ENCODE data around the gene LXN.

Gene LXN

DNA sequence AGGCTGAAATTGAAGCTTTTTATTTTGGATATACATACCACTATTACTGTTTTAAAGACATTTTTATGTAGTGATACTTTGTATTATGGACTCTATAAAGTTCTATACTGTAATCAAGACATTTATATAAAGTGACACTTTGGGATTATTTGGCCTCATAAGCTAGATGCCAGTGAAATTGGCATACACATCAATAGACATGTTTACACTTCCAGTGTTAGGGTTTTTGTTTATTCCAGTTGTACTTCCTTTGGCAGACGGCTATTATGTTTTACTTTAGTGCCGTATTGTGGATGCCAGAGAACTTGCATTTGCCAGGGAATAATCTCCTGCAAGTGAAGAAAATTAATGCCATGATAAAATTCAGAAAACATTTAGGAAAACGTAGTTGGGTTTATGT lies 6.0 kb downstream of the LXN start:
- no peak for DNase-seq

DNA sequence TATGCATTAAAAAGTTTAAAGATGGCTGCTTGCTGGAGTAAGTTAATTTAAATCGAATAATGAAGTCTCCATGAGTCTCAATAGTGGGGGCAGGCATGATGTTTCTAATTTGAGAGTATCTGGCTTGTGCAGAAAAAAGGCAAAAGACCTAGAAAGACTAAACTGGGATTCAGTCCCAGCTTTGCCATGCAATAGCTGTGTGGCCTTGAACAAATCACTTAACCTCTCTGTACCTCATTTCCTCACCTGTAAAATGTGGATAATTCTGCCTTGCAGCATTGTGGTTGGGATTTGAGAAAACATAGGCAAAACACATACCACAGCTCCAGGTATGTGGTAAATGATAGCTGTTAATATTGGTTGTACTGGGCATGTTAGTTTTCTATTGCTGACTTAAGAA lies 8.6 kb downstream of the LXN start:
- no peak for DNase-seq

DNA sequence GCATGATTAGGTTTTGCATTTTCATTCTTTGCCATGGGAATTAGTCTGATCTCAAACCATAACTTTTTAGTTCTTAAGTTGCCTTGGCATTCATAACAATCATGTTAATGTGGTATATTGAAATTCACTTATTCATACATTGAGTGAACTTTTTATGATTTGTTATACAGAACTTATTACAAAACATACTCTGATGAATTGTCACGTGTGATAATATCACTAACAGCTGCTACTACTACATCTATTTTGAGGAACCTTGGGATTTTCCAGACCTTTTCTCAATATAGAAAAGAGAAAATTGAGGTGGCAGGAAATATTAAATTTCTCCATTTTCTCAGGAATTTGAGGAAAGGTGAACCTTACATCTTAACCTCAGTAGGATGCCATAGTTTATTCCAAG lies 9.2 kb downstream of the LXN start:
- no peak for DNase-seq

DNA sequence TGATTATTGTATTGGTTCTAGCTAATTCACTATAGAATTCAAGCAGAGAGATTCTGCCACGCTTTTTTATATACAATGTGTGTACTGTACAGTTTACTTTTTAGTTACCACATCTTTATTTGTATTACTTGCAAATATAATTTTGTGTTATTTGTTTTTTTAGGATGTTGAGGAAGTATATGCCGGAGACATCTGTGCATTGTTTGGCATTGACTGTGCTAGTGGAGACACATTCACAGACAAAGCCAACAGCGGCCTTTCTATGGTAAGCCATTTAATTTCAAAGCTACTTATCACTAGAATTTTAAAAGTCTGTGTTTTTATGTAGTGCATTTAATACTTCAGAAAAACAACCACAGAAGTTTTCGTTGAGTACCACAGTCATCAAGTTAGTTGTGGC lies 11.7 kb downstream of the LXN start:
- DNase-seq, result no peak

DNA sequence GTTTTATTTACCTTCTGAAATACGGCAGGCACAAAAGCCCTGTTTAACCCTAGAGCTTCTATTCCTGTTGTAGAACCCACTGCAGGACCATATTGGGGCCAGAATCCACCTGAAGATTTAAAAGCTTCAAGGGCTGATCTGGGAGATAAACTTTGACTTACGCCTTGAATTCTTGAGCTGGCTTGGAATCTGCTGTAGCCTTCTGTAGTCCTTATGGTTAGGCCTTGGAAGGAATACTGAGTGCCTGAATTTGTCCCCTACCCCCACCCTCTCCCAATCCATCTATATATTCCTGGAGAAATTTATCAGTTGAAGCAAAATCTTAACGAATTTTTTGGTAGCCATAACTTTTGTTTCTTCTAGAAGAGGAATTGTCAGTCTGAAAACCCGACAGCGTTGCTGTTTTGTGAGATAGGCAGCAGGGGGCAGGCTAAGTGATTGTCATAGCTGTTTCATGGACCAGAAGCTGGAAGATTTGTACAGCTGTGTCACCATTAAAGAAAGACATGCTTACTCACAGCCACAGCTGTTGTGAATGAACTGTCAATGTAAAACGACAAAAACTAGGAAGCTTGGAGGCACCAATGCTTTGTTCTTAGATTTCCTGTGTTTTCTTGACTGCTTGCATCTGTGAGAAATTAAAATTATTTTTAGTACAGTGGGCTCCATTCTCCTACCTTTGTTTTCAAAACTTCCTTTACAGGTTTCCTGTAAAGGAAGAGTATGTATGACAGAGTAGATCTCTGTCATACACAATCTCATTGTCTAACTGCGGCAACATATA lies 12.8 kb downstream of the LXN start:
- peak; percentile 50 for DNase-seq

DNA sequence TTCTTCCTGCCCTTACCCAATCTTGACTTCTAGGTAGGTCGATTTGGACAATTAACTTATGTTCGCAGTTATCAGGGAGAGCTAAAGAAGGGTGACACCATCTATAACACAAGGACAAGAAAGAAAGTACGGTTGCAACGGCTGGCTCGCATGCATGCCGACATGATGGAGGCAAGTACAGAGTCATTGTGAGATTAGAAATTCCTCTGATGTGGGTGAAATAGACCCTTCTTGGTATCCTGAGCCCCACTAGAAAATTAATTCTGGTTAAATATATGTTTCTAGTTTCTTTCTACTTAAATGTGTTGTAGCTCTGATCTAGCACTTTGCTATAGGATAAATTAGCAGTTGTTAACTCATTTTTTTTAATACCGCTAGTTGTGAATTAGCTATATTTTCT lies 13.6 kb downstream of the LXN start:
- no peak for DNase-seq

DNA sequence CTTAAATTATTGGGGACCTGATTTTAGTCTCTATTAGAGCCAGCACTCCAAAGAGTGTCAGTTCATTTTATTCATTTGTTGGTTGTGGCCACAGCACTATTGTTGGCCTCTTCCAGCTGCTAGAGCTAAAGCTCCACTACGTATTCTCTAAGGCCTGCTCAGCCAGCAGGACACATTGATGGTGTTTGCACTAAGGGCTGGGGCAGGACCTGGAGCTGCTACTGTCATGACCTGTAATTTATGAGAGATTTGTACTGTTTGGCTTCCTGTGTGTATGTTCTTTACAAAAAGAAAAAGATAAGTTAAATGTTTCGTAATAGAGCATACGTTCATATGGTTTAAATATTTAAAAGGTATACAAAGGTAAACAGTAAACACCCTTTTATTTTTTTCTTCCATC lies 20.0 kb downstream of the LXN start:
- no peak for DNase-seq

DNA sequence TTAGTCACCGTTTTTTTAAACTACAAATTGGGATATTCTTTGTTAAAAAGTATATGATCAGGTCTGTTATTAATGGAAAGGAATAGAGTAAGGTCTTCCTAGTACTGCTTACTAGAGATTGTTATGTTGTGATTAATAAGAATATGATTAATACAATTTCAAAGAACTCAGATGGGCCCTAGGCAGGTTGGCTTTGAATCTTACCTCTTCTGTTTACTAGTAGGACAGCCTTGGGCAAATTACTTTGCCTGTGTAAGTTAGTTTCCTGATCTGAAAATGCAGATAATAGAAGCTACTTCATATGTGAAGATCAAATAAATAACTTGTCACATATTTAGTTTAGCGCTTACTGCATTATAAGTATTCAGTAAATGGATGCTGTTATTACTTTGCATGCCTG lies 21.3 kb downstream of the LXN start:
- no peak for DNase-seq

DNA sequence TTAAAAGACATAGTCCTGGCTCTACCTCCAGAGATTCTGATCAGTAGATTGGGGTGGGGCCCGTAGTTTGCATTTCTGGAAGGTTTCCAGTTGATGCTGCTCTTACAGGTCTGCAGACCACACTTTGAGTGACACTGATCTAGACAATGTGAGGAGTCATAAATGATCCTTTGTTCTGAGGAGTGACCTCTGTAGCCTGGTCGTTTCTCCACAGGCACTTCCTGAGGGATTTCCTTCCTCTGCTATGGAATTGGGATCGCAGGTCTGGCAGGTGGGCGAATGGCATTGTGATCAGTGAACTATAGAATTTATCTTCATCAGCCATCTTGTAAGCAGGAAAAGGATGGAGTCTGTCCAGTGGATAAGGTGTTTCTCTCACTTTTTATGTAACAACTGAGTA lies 22.7 kb downstream of the LXN start:
- no peak for DNase-seq

DNA sequence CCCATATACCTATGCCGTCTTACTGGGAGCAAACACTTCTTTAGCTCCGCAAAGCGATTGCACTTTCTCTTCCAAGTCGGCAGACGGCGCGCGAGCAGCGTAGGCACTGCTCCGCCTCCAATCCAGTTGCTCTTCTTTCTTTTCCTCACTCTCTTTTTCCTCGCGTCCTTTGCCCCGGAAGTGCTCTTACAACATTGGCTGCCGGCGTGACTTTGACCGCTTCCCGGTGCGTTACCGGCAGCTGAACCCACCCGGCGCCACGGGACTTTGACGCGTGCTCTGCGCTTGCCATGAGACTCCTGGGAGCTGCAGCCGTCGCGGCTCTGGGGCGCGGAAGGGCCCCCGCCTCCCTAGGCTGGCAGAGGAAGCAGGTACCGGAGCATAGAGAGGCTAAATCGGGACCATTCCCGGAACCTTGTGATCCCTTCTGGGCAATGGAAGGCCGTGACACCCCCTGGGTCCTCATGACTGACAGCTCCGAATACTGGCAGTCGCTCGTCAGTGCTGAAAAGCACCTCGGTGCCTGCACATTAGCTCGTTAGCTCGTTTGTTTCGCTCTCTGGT lies 28.0 kb downstream of the LXN start, which contains the start of gene GFM1:
GFM1 (plus strand) TSS at position 183 of the 564 bp plus-strand sequence; CDS start at position 291, 108 bp downstream.
- DNase-seq, result peak; percentile 88

DNA sequence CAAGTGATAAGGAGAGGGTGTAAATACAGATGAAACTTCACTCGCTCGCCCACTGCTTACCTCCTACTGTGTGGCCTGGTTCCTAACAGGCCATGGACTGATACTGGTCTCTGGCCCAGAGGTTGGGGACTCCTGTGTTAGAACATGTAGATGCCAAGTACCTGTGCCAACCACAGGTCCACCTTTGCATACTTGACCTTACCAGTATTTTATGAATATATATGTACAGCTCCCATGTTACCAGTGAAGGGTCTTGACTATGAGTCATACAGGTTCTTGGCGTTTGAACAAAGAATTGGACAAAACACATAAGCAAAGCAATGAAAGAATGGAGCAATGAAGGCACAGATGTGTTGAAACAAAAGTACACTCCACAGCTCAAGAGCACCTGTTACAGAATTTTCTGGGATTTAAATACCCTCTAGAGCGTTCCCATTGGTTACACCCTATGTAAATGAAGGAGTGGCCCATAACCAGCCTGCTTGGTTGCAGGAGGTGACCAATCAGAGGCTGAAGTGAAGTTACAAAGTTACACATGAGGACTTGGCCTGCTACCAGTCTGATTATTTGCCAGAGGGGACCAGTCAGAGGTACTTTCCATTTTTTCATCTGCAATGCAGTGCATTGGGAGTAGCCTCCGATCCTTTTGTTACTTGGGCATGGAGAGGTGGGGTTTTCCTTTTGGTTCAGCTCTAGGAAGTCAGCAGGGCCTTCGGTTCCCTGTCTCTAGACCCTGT lies 29.8 kb downstream of the LXN start:
- no peak for DNase-seq

DNA sequence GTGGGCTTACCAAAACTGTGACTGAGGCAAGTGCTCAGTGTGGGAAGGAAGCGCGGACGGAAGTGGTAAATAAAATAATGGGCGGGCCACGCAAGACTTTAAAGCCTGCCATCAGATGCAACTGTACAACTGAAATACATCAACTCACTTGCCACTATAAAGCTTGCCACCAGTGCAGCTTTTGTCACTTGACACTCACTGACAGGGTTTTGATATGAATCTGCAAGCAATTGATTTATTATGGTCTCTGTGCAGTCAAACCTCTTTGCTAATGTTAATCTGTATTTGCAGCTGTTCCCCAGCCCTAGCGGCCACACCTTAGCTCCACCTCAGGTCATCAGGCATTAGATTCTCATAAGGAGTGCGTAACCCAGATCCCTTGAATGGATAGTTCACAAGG lies 30.4 kb downstream of the LXN start:
- no peak for DNase-seq

DNA sequence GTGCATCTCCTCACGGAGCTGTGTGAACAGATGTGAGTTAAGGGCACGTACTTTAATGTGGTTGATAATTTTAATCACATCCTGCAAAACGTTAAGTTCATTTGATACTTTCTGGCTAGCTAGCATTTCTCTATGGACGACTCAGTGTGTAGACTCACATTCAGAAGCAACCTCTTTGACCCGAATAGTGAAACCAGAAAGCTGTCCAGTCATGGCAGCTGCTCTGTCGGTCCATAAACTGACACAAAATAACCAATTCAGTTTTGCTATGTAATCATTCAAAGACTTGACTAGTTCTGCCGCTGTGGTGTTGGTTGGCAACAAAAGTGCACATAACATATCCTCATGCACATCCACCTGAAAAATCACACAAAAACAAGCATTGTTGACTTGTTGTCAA lies 31.8 kb downstream of the LXN start:
- DNase-seq, result no peak

DNA sequence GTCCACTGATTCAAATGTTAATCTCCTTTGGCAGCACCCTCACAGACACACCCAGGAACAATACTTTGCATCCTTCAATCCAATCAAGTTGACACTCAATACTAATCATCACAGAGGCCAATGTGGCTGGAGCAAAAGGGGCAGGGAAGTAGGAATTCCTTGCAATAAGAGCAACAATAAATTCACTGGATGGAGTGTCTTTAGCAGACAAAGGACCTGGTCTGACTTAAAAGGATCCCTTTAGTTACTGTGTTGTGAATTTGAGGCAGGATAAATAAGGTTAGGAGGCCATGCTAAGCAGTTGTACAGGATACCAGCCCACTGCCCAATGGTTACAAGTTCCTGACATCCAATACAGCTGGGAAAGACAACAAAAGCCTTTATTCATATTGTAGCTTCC lies 40.5 kb downstream of the LXN start:
- DNase-seq, result no peak

DNA sequence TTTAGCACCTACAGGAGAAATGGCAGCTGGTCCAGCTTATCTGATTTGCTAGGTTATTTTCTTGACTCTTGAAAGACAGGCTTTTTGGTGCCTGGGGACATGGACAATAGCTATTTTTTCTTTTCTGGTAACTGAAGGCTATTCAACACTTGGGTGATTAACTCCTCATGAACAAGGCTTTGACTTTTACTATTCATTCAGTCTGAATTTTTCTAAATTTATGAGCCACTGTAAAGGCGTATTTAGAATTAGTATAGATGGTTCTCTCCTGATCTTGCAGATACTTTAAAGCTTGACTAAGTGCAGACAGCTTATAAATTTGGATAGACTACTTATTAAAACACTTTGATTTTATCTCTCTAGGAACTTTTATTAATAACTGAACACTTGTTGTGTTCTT lies 46.6 kb downstream of the LXN start:
- DNase-seq, result no peak

DNA sequence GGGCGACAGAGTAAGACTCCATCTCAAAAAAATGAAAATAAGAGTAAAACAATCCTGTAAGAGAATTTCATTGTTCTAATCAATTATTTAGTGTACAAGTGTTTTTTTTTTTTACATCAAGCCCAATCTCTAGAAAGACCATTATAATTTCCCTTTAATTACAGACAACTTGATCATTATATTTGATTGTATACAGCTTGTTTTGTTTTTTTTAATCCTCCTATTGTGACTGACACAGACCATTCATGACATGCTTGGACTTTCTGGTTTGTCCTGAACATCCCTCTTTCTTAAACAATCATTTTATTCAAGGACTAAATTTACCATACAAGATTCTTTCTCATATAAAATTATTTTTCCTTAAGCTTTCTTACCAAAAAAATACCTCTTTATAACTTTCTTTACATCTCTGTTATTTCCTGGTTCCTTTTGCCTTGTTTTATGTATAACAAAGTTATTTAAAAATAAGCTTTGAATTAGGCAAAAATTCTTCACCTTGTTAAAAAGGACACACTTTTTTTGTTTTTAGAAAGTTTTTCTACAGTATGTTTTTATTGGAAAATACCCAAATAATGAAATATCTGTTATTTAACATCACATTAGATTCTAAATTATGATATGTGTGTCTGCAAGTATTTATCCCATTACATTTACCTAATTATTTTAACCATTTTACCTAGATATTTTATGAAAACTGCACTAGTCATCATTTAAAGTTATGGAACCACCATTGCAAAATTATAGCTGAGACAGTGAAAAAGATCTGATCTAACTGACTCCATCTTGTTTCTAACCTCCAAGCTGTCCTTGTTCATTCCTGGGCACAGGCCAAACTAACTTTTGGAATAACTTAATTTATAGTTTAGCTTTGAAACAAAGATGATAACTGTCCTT lies 54.2 kb downstream of the LXN start:
- no peak for DNase-seq

Measured in activated CD4-positive, alpha-beta T cell treated with anti-CD3 and anti-CD28 coated beads, Interleukin-2, amount 50 U/mL, for 1 hour (primary cell).